K562 (cell line): ENCODE measurements around the gene UBE2E2. TPM values are rescaled to one million over a fixed set of nuclear protein-coding genes. Genes with fewer than 3 reads are reported as not detected.

Experiments used
- CC2D1A ChIP-seq: fragments of 450-650 bp; IDR thresholded peaks from 2 replicates; pipeline ENCODE4 v1.6.1; 2017; ENCODE audit warnings: mild to moderate bottlenecking
- CGGBP1 ChIP-seq: fragments of 250-450 bp; sonication (Bioruptor Pico); IDR thresholded peaks from 2 replicates; pipeline ENCODE4 v1.9.0; 2021; ENCODE audit warnings: mild to moderate bottlenecking
- GATAD2A ChIP-seq: fragments of 450-650 bp; IDR thresholded peaks from 2 replicates; pipeline ENCODE4 v1.6.1; 2017
- POLR2AphosphoS2 ChIP-seq: IDR thresholded peaks from 2 replicates; pipeline ENCODE4 v1.6.1; 2012; ENCODE audit warnings: low read length, improper control_type of control experiment
- REST ChIP-seq, 2 experiments: fragments of 450-650 bp; formaldehyde crosslinking in 1 of 2; IDR thresholded peaks; 2 replicates each; pipeline versions ENCODE4 v1.4.0 to v1.6.1; 2014 to 2020; ENCODE audit warnings: mild to moderate bottlenecking in 2 of 2, borderline replicate concordance in 1 of 2, low read depth in 1 of 2
- STAT5B ChIP-seq: fragments of 250-450 bp; sonication (Bioruptor Pico); IDR thresholded peaks from 2 replicates; pipeline ENCODE4 v1.8.0; 2021; ENCODE audit warnings: mild to moderate bottlenecking, inconsistent platforms
- TAF7 ChIP-seq: fragments of 450-650 bp; IDR thresholded peaks from 2 replicates; pipeline ENCODE4 v1.6.1; 2016; ENCODE audit warnings: missing genetic modification characterization, missing compliant biosample characterization
- TARDBP ChIP-seq: fragments of 450-650 bp; IDR thresholded peaks from 2 replicates; pipeline ENCODE4 v1.6.1; 2016
- TFE3 ChIP-seq: fragments of 450-650 bp; formaldehyde crosslinking; IDR thresholded peaks from 2 replicates; pipeline ENCODE4 v1.4.0; 2020; ENCODE audit warnings: mild to moderate bottlenecking, mixed read lengths
- XRCC4 ChIP-seq: IDR thresholded peaks from one replicate; pipeline ENCODE4 v1.6.1; 2011; ENCODE audit not compliant: insufficient read depth, insufficient read length; ENCODE audit errors: extremely low read depth
- ZBTB12 ChIP-seq: fragments of 250-450 bp; sonication (Bioruptor Pico); IDR thresholded peaks from 2 replicates; pipeline ENCODE4 v1.4.0; 2020
- ZNF134 ChIP-seq: fragments of 250-450 bp; sonication (Bioruptor Pico); conservative IDR thresholded peaks from 2 replicates; pipeline ENCODE4 v1.4.0; 2020
- polyA plus RNA-seq, 8 experiments: library from polyadenylated mRNA; depleted of rRNA in 4 of 8; stranded (reverse) in 5 of 8; unstranded in 3 of 8; fragments of >200 nt; fragmentation: Nextera tagmentation in 2 of 8; fragmentation: Illumina TruSeq in 1 of 8; extraction: Ambion mirVana in 2 of 8; extraction: Trizol in 1 of 8; gene quantifications; 2 replicates each; pipeline versions ENCODE4 v1.2.1 to v1.2.3, GENCODE V29; 2011 to 2014; ENCODE audit warnings: inconsistent platforms in 1 of 8, missing spikeins in 1 of 8
- total RNA-seq, 7 experiments: library from RNA; depleted of rRNA in 6 of 7; stranded (reverse); fragments of >200 nt in 6 of 7; fragmentation: Illumina TruSeq in 2 of 7; extraction: Trizol in 2 of 7; gene quantifications; 2 replicates each; pipeline versions ENCODE4 v1.2.1 to v1.2.3, GENCODE V29; 2011 to 2021; ENCODE audit warnings: low replicate concordance in 1 of 7

The UBE2E2 gene
- total and polyA plus RNA-seq, 9 of the 15 experiments (the other 6 are each of a cell fraction or from before 2014, with no cell fraction given), result 0.22 to 5.1 (median 1.9) TPM

- no peak for TF ChIP-seq TFE3 (CRISPR knock-in tag)
- no peak for TF ChIP-seq TARDBP
- TF ChIP-seq TAF7 (tag), result no peak
- no peak for TF ChIP-seq STAT5B (CRISPR knock-in tag)
- TF ChIP-seq XRCC4, result no peak
- no peak for TF ChIP-seq GATAD2A
- no peak for TF ChIP-seq REST (IDR thresholded peaks at IDR 0.05; ENCODE audit: borderline replicate concordance)
- TF ChIP-seq REST (CRISPR knock-in tag; IDR thresholded peaks at IDR 0.05; ENCODE audit: low read depth), result no peak
- no peak for TF ChIP-seq CGGBP1 (CRISPR knock-in tag)
- TF ChIP-seq ZBTB12, result no peak
- TF ChIP-seq ZNF134 (CRISPR knock-in tag), result no peak
- no peak for TF ChIP-seq POLR2AphosphoS2
- TF ChIP-seq CC2D1A, result no peak
- TF ChIP-seq, all 486 proteins: peak for 0
Observed at GRCh38 chr3:23240171-23240785, 37.2 kb downstream of the UBE2E2 start (continued).
